K562 (cell line): Measurements from ENCODE around the gene BACE1-AS. TPM values are rescaled to one million over a fixed set of nuclear protein-coding genes. Genes with fewer than 3 reads are reported as not detected.

Experiments
- ELF4 ChIP-seq: fragments of 450-650 bp; formaldehyde crosslinking; IDR thresholded peaks from 2 replicates; pipeline ENCODE4 v1.4.0; 2022; ENCODE audit warnings: missing genetic modification characterization
- ETV5 ChIP-seq: sonication (generic); formaldehyde crosslinking; IDR thresholded peaks from 2 replicates; pipeline ENCODE4 v1.4.0; 2020; ENCODE audit warnings: low read depth, mild to moderate bottlenecking, missing genetic modification reagents
- ETV6 ChIP-seq, 3 experiments: fragments of 150-350 bp in 1 of 3; sonication (generic) in 1 of 3; formaldehyde crosslinking in 1 of 3; IDR thresholded peaks; 2 replicates each; pipeline versions ENCODE4 v1.6.1 to v1.8.0; 2014 to 2022; ENCODE audit warnings: borderline replicate concordance in 2 of 3, low read depth in 2 of 3, antibody characterized with exemption in 1 of 3, low read length in 1 of 3, mild to moderate bottlenecking in 1 of 3, missing genetic modification reagents in 1 of 3
- RBBP5 ChIP-seq: fragments of 200-600 bp; sonication (generic); IDR thresholded peaks from 2 replicates; pipeline ENCODE4 v1.6.1; 2012; ENCODE audit warnings: borderline replicate concordance, mild to moderate bottlenecking, low read length, control low read depth, inconsistent platforms; ENCODE audit not compliant: insufficient read depth, poor library complexity, severe bottlenecking
- RREB1 ChIP-seq: fragments of 250-450 bp; sonication (Bioruptor Pico); IDR thresholded peaks from 2 replicates; pipeline ENCODE4 v1.4.0; 2020
- SMARCE1 ChIP-seq: fragments of 450-650 bp; IDR thresholded peaks from 2 replicates; pipeline ENCODE4 v1.7.1; 2016; ENCODE audit warnings: mild to moderate bottlenecking
- SP1 ChIP-seq: sonication (generic); formaldehyde crosslinking; IDR thresholded peaks from 2 replicates; pipeline ENCODE4 v1.8.1; 2022; ENCODE audit warnings: mild to moderate bottlenecking, missing genetic modification reagents
- SRSF7 ChIP-seq: fragments of 200-400 bp; formaldehyde crosslinking; optimal IDR thresholded peaks from 2 replicates; pipeline ENCODE3; 2017; ENCODE audit warnings: mild to moderate bottlenecking, low read depth, low read length
- ZBTB11 ChIP-seq, 3 experiments: fragments of 200-800 bp in 1 of 3; fragments of 250-450 bp in 1 of 3; fragments of 450-650 bp in 1 of 3; sonication (Bioruptor Pico) in 1 of 3; sonication (Bioruptor generic) in 1 of 3; formaldehyde crosslinking in 1 of 3; IDR thresholded peaks; 2 replicates each; pipeline versions ENCODE4 v1.6.1 to v1.8.0; 2016 to 2022; ENCODE audit warnings: mild to moderate bottlenecking in 2 of 3, missing genetic modification characterization in 2 of 3, missing compliant biosample characterization in 1 of 3, moderate library complexity in 1 of 3
- ZNF174 ChIP-seq: fragments of 250-450 bp; sonication (Bioruptor Pico); IDR thresholded peaks from 2 replicates; pipeline ENCODE4 v1.4.0; 2020; ENCODE audit warnings: mild to moderate bottlenecking
- ZSCAN32 ChIP-seq: fragments of 450-650 bp; formaldehyde crosslinking; IDR thresholded peaks from 2 replicates; pipeline ENCODE4 v1.4.0; 2020; ENCODE audit warnings: mild to moderate bottlenecking, moderate library complexity
- polyA plus RNA-seq, 8 experiments: library from polyadenylated mRNA; depleted of rRNA in 4 of 8; stranded (reverse) in 5 of 8; unstranded in 3 of 8; fragments of >200 nt; fragmentation: Nextera tagmentation in 2 of 8; fragmentation: Illumina TruSeq in 1 of 8; extraction: Ambion mirVana in 2 of 8; extraction: Trizol in 1 of 8; gene quantifications; 2 replicates each; pipeline versions ENCODE4 v1.2.1 to v1.2.3, GENCODE V29; 2011 to 2014; ENCODE audit warnings: inconsistent platforms in 1 of 8, missing spikeins in 1 of 8
- total RNA-seq, 7 experiments: library from RNA; depleted of rRNA in 6 of 7; stranded (reverse); fragments of >200 nt in 6 of 7; fragmentation: Illumina TruSeq in 2 of 7; extraction: Trizol in 2 of 7; gene quantifications; 2 replicates each; pipeline versions ENCODE4 v1.2.1 to v1.2.3, GENCODE V29; 2011 to 2021; ENCODE audit warnings: low replicate concordance in 1 of 7

The BACE1-AS gene
- total and polyA plus RNA-seq, 9 of the 15 experiments (the other 6 are each of a cell fraction or from before 2014, with no cell fraction given), result 2.2 to 8.2 (median 3.8) TPM

- TF ChIP-seq ZBTB11 (CRISPR knock-in tag; IDR thresholded peaks at IDR 0.05) (no peak), SMARCE1 (no peak), SP1 (no peak), SRSF7 (no peak), ETV5 (CRISPR knock-in tag) (no peak), ELF4 (CRISPR knock-in tag) (no peak), ETV6 (IDR thresholded peaks at IDR 0.05; ENCODE audit: borderline replicate concordance in 1 of 2, low read depth in 2 of 2, low read length in 1 of 2) (no peak), ETV6 (CRISPR knock-in tag; IDR thresholded peaks at IDR 0.05; ENCODE audit: borderline replicate concordance) (no peak), ZSCAN32 (no peak), RBBP5 (no peak), RREB1 (CRISPR knock-in tag) (no peak), ZNF174 (CRISPR knock-in tag) (no peak)
These were observed 12.8 kb upstream of the BACE1-AS start (continued) for GRCh38 chr11:117278347-117278746.
